ENCODE results near the gene ZNF658.
"Not testable (repeated sequence)": the region's sequence is repeated elsewhere in the genome, so short reads cannot be mapped to it uniquely, and the experiment has no call there.

DNA sequence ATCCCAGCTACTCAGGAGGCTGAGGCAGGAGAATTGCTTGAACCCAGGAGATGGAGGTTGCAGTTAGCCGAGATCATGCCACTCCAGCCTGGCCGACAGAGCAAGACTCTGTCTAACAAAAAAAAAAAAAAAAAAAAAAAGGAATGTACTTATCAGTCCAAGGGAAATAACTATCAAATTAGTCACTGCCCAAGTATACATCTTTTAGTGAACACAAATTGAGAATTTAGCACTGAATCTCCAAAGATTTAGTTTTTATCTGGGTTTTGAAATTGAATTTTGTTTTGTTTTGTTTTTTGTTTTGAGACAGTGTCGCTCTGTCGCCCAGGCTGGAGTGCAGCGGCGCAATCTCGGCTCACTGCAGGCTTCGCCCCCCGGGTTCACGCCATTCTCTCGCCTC lies 52.1 kb downstream of the ZNF658 start:
- not testable (repeated sequence) for TF ChIP-seq POLR2A (IDR thresholded peaks at IDR 0.05)
- TF ChIP-seq, protein P1, sequence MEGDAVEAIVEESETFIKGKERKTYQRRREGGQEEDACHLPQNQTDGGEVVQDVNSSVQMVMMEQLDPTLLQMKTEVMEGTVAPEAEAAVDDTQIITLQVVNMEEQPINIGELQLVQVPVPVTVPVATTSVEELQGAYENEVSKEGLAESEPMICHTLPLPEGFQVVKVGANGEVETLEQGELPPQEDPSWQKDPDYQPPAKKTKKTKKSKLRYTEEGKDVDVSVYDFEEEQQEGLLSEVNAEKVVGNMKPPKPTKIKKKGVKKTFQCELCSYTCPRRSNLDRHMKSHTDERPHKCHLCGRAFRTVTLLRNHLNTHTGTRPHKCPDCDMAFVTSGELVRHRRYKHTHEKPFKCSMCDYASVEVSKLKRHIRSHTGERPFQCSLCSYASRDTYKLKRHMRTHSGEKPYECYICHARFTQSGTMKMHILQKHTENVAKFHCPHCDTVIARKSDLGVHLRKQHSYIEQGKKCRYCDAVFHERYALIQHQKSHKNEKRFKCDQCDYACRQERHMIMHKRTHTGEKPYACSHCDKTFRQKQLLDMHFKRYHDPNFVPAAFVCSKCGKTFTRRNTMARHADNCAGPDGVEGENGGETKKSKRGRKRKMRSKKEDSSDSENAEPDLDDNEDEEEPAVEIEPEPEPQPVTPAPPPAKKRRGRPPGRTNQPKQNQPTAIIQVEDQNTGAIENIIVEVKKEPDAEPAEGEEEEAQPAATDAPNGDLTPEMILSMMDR (IDR thresholded peaks at IDR 0.05), result not testable (repeated sequence)

All from esophagus squamous epithelium (tissue), 4 donors.